ENCODE measurements around the gene RNF145.
"Not testable (repeated sequence)": the region's sequence is repeated elsewhere in the genome, so short reads cannot be mapped to it uniquely, and the experiment has no call there.

RNF145 gene

DNA sequence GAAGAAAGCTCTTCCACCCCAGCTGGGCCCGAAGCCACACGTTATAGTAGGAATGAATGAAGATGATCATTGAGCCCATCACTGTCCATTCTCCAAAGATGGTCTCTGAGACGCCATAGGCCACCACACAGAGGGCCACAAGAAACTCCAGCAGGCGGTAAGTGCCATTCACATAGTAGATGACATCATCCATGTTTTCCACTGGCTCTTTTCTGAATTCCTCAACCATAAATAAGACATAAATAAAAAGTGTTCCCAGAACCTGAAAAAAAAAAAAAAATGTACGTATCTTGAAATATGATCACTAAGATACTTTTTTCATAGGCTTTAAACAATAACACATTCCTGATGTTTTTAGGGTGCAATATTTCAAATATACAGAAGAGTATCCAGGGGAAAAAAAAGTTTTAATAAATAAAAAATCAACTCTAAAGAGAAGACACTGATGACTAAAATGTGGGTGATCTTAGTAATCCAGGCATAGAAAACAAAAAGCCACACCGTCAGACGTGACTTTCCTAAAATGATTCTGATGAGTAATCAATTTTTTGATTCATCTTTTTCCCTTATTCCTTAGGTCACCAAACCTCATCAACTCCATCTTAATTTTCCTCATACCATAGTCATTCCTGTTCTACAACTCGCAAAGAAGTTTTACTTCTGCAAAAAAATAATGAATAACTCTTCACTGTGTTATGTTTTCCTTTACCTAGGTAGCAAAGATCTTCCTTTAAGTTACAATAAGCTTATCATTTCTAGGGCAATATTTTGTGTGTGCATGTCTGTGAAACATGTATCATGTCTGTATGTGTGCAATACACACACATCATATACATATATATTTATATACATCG lies 47.8 kb downstream of the RNF145 start:
- DNase-seq (ENCODE audit: low spot score) = no peak

DNA sequence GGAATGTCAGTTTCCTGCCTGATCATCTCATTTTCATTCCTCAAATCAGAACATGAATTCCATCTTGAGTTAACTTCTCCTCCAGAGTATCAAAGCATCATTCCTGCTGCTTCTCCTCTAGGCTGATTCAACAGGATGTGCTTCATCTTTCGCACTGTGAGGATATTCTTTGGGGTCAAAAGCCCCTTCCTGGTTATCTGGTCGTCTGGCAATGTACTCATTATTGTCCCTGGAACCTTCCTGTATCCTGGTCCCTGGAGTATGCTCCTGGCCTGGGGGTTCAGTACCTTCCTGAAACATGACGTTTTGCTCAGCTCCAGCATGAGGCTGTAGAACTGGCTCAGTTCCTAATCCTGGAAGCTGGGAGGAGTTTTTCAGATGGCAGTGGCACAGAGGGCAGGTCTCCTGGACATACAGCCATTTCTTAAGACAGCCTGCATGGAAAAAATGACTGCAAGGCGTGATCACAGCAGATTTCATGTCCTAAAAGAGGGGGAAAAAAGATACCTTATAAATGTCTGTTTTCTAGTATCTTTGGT lies 50.7 kb downstream of the RNF145 start:
- not testable (repeated sequence) for DNase-seq (ENCODE audit: low spot score)

DNA sequence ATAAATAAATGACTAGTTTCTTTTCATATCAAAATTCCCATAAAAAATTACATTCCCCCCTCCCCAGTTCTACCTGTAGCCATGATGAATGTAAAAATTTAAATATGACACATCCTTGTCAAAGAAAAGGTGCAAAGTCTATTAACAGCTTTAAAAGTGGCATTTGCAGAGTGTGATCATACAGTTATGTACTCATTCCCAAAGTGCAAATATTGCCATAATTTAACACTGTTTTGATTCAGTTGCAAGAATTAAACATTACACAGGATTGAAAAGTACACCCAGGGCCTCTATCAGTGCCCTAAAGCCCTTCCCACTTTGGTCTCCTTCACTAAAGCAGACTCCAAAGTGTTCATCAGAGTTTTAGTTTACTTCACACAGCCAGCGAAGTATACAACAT lies 51.8 kb downstream of the RNF145 start:
- no peak for DNase-seq (ENCODE audit: low spot score)

DNA sequence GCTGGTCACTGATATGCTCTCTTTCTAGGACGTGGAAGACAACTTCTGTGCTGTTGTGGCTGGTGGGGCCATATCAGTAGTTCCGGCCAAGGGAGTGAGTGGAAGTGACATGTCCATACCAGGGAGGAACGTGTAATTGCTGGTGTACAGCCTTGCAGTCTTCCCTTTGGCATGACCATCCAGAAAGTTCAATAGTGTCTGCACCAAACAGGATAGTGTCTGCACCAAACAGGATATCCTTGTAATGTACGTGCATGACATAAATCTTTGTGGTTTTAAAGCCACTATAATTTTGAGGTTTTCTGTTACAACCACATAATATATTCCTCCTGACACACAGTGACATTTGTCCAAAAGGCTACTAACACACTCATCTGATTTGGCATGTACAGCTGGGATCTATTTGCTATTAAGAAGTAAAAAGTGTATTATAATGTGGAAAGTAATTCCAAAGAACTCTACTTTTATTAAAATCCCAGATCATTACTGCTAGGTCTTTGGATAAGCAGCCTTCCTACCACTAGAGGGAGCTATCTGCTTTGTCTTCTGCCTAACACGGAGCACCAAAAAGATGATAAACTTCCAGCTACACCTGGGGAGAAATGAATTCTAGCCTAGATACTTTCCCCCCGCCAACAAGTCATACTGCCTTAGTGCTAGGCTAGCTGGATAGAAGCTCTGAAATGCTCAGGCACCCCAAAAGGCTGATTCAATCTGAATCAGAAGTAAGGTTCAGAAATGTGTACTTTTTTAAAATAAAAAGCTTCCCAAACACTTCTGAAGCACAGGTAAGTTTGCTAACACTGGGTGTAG lies 52.7 kb downstream of the RNF145 start:
- DNase-seq (ENCODE audit: low spot score) = peak; percentile 64

DNA sequence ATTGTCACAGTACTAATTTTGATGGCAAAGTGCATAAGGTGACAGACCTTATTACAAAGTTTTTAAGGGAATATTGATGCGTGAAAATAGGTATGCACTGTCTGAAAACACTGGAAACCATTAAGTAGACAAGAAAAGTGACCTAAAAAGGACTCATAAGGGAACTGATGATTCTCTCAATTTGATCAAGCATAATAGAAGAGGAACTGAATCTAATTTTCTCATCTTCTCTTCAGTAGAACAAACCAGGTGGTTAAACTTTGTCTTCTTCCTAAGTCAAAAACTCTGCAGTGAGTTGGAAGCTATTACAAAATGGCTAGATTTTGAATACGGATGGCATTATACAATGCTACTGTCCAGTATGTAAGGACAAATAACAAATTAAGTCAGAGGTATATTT lies 53.4 kb downstream of the RNF145 start:
- no peak for DNase-seq (ENCODE audit: low spot score)

DNA sequence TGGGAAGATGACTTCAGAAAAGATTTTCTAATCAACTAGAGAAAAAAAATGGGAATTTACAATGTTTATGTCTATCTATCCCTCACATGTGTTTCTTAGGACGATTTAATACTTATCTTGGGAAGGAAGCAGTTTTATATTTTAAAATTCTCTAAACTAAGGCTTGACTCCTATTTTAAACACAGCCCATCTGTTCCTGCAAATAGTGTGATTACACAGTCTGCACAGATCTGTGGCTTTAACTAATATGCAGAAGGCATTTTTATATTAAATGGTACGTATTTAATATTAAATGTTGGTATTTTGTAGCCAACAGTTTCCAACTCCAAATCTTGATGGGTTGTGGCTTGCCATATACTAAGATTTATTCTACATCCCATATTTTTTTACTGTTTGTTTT lies 56.5 kb downstream of the RNF145 start:
- no peak for DNase-seq (ENCODE audit: low spot score)

DNA sequence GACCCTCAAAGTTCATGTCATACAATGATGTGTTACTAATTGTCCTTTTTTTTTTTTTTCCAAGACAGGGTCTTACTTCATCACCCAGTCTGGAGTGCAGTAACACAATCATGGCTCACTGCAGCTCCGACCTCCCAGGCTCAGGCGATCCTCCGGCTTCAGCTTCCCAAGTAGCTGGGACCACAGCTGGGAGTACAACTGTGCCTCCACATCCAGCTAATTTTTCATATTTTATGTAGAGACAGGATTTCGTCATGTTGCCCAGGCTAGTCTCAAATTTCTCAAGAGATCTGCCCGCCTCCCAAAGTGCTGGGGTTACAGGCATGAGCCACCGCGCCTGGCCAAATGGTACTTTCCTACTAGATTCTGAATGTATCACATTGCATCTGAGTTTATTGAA lies 60.3 kb downstream of the RNF145 start:
- no peak for DNase-seq (ENCODE audit: low spot score)

DNA sequence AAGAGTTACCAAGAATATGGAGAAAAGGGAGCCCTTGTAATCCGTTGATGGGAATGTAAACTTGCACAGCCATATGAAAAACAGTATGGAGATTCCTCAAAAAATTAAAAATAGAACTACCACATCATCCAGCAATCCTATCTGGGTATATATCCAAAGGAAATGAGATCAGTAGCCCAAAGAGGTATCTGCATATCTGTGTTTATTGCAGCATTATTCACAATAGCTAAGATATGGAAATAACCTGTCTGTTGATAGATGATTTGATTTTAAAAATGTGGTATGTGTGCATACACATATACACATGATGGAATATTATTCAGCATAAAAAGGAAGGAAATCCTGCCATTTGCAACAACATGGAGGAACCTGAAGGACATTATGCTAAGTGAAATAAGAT lies 61.4 kb downstream of the RNF145 start:
- no peak for DNase-seq (ENCODE audit: low spot score)

DNA sequence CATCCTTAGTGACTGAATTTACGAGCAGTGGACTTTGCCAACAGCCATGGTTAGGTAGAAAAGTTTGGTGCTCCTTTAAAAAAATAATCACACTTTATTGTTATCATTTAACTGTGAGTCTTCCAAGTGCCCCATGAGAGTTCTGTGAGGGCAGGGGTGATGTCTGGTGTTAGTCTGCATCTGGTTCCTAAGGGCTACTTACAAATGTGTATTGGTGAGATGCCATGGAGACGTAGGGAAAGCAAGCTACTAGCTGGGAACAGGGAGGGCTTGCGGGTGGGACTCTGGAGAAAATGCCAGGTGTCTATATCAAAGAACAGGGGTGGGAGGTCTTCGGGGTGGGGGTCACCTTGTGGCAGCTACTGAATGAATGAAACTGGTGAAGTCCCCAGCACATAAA lies 62.5 kb downstream of the RNF145 start:
- no peak for DNase-seq (ENCODE audit: low spot score)

DNA sequence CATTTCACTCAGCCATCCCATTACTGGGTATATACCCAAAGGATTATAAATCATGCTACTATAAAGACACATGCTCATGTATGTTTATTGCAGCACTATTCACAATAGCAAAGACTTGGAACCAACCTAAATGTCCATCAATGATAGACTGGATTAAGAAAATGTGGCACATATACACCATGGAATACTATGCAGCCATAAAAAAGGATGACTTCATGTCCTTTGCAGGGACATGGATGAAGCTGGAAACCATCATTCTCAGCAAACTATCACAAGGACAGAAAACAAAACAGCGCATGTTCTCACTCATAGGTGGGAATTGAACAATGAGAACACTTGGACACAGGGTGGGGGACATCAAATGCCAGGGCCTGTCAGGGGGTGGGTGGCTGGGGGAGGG lies 64.2 kb downstream of the RNF145 start:
- not testable (repeated sequence) for DNase-seq (ENCODE audit: low spot score)

DNA sequence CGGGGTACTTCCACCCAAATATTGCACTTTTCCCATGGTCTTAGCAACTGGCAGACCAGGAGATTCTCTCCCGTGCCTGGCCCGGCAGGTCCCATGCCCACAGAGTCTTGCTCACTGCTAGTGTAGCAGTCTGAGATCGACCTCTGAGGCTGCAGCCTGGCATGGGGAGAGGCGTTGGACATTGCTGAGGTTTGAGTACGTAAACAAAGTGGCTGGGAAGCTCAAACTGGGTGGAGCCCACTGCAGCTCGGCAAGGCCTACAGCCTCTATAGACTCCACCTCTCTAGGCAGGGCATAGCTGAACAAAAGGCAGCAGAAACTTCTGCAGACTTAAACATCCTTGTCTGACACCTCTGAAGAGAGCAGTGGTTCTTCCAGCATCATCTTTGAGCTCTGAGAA lies 69.6 kb downstream of the RNF145 start:
- DNase-seq (ENCODE audit: low spot score) = no peak

DNA sequence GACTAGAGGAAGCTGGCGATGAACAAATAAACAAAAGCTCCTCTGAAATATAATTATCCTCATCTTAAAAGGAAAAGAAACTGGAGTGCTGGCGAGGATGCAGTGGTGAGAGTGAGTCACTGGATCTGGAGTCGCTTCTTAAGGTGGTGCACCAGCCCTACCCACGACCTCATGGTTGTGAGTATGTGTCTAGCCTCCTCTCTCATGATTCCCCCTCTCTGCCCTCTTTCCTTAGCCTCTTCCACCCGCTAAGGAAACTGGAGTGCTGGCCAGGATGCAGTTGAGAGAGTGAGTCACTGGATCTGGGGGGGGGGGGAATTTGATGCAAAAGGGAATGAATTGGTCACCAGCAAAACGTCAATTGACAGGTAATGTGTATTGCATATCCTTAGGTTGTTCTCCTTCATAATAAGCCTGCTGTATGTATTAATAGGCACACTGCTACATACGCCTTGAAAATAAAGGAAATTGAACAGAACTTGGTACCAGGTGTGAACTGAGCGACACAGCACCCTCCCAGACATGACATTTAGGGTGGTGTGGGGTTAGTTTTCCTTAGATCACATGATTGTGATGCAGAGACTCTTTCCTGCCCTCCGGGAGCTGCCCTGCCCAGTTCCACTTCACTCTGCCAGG lies 73.3 kb downstream of the RNF145 start:
- no peak for DNase-seq (ENCODE audit: low spot score)

DNA sequence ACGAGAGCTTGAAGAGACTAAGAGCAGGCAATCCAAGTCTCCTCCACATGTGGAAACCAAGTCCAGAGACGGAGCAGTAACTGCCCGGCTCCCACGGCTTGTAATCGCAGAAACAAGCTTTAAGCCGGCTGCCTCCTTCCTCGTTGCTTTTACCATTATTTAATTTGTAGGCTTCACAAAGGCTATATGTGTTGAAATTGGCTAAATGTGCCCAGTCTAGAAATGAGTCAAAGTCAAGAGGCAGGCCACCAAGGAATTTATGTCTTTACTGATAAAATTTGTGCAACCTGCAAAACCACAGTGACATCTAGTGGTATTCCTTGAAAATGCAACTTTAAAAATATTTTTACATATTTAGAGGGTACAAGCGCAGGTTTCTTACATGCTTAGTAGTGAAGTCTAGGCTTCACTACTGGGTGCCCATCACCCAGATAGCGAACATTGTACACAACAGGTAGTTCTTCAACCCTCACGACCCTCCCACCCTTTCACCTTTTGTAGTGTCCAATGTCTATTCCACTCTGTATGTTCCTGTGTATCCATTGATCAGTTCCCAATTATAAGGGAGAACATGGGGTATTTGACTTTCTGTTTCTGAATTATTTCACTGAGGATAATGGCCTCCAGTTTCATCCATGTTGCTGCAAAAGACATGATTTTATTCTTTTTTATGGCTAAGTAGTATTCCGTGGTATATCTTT lies 76.2 kb downstream of the RNF145 start:
- DNase-seq (ENCODE audit: low spot score) = peak; percentile 71

DNA sequence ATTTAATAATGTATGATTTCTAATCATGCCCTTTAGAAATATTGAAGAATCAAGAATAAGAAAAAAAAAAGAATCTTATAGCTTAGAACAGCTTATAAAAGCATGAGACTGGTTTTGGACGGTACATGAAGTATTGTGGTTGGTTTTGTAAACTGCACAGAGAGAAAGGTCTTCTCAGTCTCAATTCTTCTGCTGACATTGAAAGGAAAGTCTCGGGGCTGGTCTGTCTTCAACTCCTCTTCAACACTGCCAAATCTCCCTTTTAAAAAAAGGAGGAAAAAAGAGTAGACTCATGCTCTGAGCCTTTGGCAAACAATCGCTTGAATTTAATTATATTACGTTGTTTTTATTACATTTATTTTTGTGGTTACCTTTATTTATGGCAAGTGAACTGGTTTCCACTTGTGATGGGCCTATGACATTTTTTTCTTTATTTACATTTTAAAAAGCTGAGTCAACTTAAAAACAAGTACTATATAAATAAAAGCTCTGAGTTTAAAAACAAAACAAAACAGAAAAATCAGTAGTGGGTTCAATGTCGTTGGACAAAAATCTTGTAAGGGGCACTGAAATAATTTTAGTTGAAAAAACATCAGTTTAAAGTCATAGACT lies 76.8 kb downstream of the RNF145 start:
- no peak for DNase-seq (ENCODE audit: low spot score)

DNA sequence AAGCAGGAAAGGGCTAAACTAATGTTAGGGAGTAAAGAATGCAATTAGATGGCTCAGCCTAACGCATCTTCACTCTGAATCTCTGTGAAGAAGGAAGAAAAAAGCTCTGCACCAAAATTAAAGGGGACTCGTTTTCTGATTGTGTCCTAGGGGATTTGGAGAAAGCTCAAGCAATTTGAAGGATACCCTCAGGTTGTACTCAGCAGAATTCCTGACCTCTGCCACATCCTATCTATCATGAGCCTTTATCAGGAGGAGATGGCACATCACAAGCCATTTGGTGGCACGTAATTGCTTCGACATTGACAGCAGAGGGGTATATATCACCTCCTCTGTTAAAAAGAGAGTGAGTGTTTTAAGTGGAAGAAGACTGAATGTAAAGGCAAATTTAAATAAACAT lies 77.4 kb downstream of the RNF145 start:
- no peak for DNase-seq (ENCODE audit: low spot score)

DNA sequence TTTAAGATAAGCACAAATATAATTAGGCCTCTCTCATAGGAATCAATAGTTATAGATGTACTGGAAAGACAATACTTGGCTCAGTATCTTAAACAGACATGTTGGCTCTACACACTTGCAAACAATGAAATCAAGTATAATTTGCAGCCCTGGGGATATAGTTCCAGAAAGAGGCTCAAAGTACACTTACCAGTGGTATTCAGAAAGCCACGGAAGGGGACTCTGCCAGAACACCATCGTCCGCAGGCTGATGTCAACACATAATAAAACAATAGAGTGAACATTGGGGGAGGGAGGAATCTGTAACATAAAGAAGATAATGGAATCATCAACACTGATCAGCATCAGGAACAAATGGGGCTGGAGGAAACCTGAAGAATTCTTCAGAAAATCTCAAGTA lies 78.5 kb downstream of the RNF145 start:
- DNase-seq (ENCODE audit: low spot score) = no peak

DNA sequence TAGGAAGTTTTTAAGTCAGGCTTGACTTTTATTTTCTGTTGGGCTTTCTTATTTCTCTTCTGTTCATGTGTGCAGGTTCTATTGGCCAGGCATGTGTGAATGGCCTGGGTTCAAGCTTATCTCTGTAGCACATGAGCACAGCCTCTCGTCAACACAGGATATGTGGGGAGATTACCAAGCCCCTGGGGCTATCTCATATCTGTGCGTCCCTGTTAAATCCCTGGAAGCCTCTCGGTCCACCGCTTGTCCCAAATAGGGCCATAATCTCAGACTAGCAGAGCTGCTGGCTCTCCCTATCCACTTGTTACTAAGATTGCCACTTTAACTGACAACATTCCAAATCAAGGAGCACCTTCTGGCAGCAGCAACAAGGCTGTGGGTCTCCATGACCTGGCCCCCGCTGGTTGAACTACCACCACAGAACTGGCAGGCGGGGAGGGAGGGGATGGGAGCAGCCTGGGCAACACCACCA lies 81.2 kb downstream of the RNF145 start:
- no peak for DNase-seq (ENCODE audit: low spot score)

DNA sequence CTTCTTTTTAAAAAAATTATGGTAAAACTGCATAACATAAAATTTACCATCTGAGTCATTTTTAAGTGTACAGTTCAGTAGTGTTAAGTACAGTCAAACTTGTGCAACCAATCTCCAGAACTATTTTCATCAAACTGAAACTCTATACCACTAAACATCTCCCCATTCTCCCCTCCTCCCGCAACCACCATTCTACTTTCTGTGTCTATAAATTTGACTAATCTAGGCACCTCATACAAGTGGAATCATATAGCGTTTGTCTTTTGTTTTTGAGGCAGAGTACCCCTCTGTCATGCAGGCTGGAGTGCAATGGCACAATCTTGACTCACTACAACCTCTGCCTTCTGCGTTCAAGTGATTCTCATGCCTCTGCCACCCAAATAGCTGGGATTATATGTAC lies 85.7 kb downstream of the RNF145 start:
- DNase-seq (ENCODE audit: low spot score) = no peak

DNA sequence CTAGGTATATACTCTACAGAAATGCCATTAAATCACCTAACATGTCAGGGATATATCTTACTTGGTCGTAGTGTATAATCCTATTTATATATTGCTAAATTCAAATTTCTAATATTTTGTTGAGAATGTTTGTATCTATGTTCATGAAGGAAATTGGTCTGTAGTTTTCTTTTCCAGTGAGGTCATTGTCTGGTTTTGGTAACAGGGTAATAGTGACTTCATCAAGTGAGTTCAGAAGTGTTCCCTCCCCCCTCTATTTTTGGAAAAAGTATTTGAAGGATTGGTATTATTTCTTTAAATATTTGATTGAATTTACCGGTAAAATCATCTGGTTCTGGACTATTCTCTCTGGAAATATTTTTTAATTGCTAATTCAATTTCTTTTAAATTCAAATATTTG lies 86.2 kb downstream of the RNF145 start:
- DNase-seq (ENCODE audit: low spot score) = no peak

DNA sequence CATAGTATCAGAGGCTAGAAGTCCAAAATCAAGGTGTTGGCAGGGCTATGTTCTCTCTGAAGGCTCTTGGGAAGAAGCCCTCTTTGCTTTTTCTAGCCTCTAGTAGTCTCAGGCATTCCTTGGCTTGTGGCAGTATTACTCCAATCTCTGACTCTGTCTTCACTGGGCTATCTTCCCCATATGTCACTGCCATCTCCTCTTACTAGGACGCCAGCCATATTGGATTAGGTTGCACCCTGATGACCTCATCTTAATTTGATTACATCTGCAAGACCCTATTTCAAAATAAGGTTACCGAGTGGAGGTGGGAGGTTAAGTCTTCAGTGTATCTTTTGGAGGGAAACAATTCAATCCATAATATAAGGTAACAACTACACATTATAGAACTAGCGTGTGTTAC lies 88.3 kb downstream of the RNF145 start:
- DNase-seq (ENCODE audit: low spot score) = peak; percentile 22

DNA sequence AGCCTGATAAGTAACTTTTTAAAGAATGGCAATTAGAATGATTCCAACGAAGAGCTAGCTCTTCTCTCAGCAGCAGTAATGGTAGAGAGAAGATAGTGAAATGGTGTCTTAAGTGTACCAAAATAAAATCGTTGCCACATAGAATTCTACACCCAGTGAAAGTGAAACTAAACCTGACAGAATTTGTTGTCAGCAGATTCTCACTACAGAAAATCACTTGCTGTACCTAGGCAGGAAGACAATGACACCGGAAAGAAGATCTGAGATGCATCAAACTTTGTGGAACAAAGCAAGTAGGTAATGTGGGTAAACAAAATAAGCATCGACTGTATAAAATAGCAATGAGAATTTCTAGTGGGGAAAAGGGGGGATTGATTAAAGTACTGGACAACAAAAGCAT lies 88.9 kb downstream of the RNF145 start:
- DNase-seq (ENCODE audit: low spot score) = no peak

Measured in SK-N-DZ (cell line).